Chondrocyte (in vitro differentiated cells): ENCODE results near the gene CCNL1. TPM values are rescaled to one million over a fixed set of nuclear protein-coding genes. Genes with fewer than 3 reads are reported as not detected.
"Not testable (repeated sequence)": the region's sequence is repeated elsewhere in the genome, so short reads cannot be mapped to it uniquely, and the experiment has no call there.

ENCODE experiments used
- DNase-seq: peaks from one replicate; pipeline ENCODE4 v3.0.0; 2021; ENCODE audit warnings: mixed read lengths, low spot score
- H3K27ac Mint-ChIP-seq: one replicate; pipeline ENCODE4 v1.8.0; 2021; ENCODE audit warnings: mild to moderate bottlenecking, moderate library complexity, mixed read lengths; ENCODE audit not compliant: unreplicated experiment
- H3K27me3 Mint-ChIP-seq: 2 replicates; pipeline ENCODE4 v1.8.0; 2021; ENCODE audit warnings: low read depth, mixed read lengths
- H3K36me3 Mint-ChIP-seq: 2 replicates; pipeline ENCODE4 v1.8.0; 2021; ENCODE audit warnings: low read depth, mixed read lengths
- H3K4me1 Mint-ChIP-seq: 2 replicates; pipeline ENCODE4 v1.8.0; 2021; ENCODE audit warnings: low read depth, mild to moderate bottlenecking, mixed read lengths
- H3K4me3 Mint-ChIP-seq: one replicate; pipeline ENCODE4 v1.8.0; 2021; ENCODE audit warnings: mild to moderate bottlenecking, moderate library complexity, mixed read lengths; ENCODE audit not compliant: unreplicated experiment
- H3K9me3 Mint-ChIP-seq: 2 replicates; pipeline ENCODE4 v1.8.0; 2021; ENCODE audit warnings: low read depth, mixed read lengths
- total RNA-seq: library from RNA; stranded (reverse); gene quantifications from 3 replicates; pipeline ENCODE4 v1.2.1, GENCODE V29; 2021
- TF ChIP-seq, protein P1 (sequence below): fragments of 200-600 bp; sonication (generic); IDR thresholded peaks from 2 replicates; pipeline ENCODE4 v1.5.0; 2021; ENCODE audit warnings: antibody characterized with exemption, mild to moderate bottlenecking, moderate library complexity

The CCNL1 gene
- total RNA-seq, 1 donor from 2014 or later: 63.9 TPM

- Mint-ChIP-seq H3K9me3 (peaks cover 33% of the 10 kb centered on the region), H3K4me1 (no peaks in the 10 kb centered on the region), H3K4me3 (no peak overlapping the region), H3K27me3 (no peaks in the 10 kb centered on the region), H3K27ac (no peak overlapping the region), H3K36me3 (peaks cover 4% of the 10 kb centered on the region)
- DNase-seq: no peak
- TF ChIP-seq, protein P1, sequence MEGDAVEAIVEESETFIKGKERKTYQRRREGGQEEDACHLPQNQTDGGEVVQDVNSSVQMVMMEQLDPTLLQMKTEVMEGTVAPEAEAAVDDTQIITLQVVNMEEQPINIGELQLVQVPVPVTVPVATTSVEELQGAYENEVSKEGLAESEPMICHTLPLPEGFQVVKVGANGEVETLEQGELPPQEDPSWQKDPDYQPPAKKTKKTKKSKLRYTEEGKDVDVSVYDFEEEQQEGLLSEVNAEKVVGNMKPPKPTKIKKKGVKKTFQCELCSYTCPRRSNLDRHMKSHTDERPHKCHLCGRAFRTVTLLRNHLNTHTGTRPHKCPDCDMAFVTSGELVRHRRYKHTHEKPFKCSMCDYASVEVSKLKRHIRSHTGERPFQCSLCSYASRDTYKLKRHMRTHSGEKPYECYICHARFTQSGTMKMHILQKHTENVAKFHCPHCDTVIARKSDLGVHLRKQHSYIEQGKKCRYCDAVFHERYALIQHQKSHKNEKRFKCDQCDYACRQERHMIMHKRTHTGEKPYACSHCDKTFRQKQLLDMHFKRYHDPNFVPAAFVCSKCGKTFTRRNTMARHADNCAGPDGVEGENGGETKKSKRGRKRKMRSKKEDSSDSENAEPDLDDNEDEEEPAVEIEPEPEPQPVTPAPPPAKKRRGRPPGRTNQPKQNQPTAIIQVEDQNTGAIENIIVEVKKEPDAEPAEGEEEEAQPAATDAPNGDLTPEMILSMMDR: no peak
These were observed 36.0 kb upstream of the CCNL1 start for GRCh38 chr3:157195965-157196364.

GRCh38 chr3:157191149-157191548 lies 31.2 kb upstream of the CCNL1 start:
- H3K9me3 Mint-ChIP-seq: peaks cover 74% of the 10 kb centered on the region

GRCh38 chr3:157190380-157190872 lies 30.5 kb upstream of the CCNL1 start:
- no peak overlapping the region for H3K4me3 Mint-ChIP-seq
- peaks cover 73% of the 10 kb centered on the region for H3K9me3 Mint-ChIP-seq
- no peaks in the 10 kb centered on the region for H3K27me3 Mint-ChIP-seq
- DNase-seq: no peak
- no peaks in the 10 kb centered on the region for H3K4me1 Mint-ChIP-seq
- TF ChIP-seq, protein P1: no peak
- peaks cover 30% of the 10 kb centered on the region for H3K36me3 Mint-ChIP-seq
- H3K27ac Mint-ChIP-seq: no peak overlapping the region

More at GRCh38 chr3:157191149-157191548, 31.2 kb upstream of the CCNL1 start:
- H3K27ac Mint-ChIP-seq, H3K4me1 Mint-ChIP-seq, H3K27me3 Mint-ChIP-seq, DNase-seq, H3K4me3 Mint-ChIP-seq: not testable (repeated sequence)
- H3K36me3 Mint-ChIP-seq: peaks cover 23% of the 10 kb centered on the region

DNA sequence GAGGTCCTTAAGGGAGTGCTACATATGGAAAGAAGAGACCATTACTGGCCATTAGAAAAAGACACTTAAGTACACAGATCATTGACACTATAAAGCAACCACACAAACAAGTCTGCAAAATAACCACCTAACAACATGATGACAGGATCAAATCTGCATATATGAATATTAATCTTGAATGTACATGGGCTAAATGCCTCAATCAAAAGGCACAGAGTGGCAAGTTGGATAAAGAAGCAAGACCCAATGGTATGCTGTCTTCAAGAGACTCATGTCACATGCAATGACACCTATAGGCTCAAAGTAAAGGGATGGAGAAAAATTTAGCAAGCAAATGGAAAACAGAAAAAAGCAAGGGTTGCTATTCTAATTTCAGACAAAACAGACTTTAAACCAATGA lies 28.4 kb upstream of the CCNL1 start:
- H3K9me3 Mint-ChIP-seq: peaks cover 62% of the 10 kb centered on the region
- no peaks in the 10 kb centered on the region for H3K27me3 Mint-ChIP-seq
- DNase-seq: no peak
- no peak overlapping the region for H3K27ac Mint-ChIP-seq
- TF ChIP-seq, protein P1: no peak
- no peak overlapping the region for H3K4me3 Mint-ChIP-seq
- H3K36me3 Mint-ChIP-seq: peaks cover 33% of the 10 kb centered on the region
- H3K4me1 Mint-ChIP-seq: no peaks in the 10 kb centered on the region

GRCh38 chr3:157182879-157183278 lies 22.9 kb upstream of the CCNL1 start:
- H3K36me3 Mint-ChIP-seq: peaks cover 19% of the 10 kb centered on the region
- H3K27me3 Mint-ChIP-seq: no peaks in the 10 kb centered on the region
- H3K9me3 Mint-ChIP-seq: peaks cover 26% of the 10 kb centered on the region
- no peak for DNase-seq
- TF ChIP-seq, protein P1: no peak
- H3K4me3 Mint-ChIP-seq: no peak overlapping the region
- H3K4me1 Mint-ChIP-seq: no peaks in the 10 kb centered on the region
- H3K27ac Mint-ChIP-seq: no peak overlapping the region

DNA sequence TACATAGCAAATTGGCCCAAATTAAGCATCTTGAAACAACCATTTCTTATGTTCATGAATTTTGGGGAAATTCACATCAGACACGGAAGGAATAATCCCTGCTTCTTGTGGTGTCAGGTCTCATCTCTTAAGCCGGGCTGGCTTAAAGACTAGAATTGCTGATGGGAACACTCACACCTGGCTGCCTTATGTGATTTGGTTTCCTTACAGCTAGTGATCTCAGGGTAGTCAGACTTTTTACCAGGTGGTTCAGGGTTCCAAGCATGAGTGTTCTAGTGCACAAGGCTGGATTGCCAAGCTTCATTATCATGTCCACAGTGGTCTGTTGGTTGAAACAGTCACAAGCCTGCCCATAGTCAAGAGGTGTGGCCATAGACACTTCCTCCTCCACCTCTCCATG lies 20.3 kb upstream of the CCNL1 start:
- Mint-ChIP-seq H3K4me3 (no peak overlapping the region), H3K36me3 (peaks cover 4% of the 10 kb centered on the region), H3K27me3 (no peaks in the 10 kb centered on the region), H3K4me1 (peaks cover 7% of the 10 kb centered on the region), H3K27ac (no peak overlapping the region), H3K9me3 (peaks cover 7% of the 10 kb centered on the region)
- DNase-seq: no peak
- TF ChIP-seq, protein P1: no peak
